ENCODE data around the gene RAP2A. TPM values are rescaled to one million over a fixed set of nuclear protein-coding genes. Genes with fewer than 3 reads are reported as not detected.

RAP2A gene
- total RNA-seq, 1 donor from 2014 or later, result 31.3 TPM

GRCh38 chr13:97422118-97423054, 11.6 kb upstream of the RAP2A start:
- H3K4me1 Mint-ChIP-seq, result no peaks in the 10 kb centered on the region
- DNase-seq (ENCODE audit: low spot score in 2 of 2, unreplicated experiment in 2 of 2), result no peak
- TF ChIP-seq, protein P1, sequence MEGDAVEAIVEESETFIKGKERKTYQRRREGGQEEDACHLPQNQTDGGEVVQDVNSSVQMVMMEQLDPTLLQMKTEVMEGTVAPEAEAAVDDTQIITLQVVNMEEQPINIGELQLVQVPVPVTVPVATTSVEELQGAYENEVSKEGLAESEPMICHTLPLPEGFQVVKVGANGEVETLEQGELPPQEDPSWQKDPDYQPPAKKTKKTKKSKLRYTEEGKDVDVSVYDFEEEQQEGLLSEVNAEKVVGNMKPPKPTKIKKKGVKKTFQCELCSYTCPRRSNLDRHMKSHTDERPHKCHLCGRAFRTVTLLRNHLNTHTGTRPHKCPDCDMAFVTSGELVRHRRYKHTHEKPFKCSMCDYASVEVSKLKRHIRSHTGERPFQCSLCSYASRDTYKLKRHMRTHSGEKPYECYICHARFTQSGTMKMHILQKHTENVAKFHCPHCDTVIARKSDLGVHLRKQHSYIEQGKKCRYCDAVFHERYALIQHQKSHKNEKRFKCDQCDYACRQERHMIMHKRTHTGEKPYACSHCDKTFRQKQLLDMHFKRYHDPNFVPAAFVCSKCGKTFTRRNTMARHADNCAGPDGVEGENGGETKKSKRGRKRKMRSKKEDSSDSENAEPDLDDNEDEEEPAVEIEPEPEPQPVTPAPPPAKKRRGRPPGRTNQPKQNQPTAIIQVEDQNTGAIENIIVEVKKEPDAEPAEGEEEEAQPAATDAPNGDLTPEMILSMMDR (IDR thresholded peaks at IDR 0.05; ENCODE audit: unreplicated experiment), result no peak
- H3K36me3 Mint-ChIP-seq, result no peaks in the 10 kb centered on the region
- H3K27me3 Mint-ChIP-seq (ENCODE audit: low read depth), result no peaks in the 10 kb centered on the region
- no peak overlapping the region for H3K27ac Mint-ChIP-seq
- no peaks in the 10 kb centered on the region for H3K9me3 Mint-ChIP-seq
- H3K4me3 Mint-ChIP-seq, result no peak overlapping the region

- no peak overlapping the region for H3K4me3 Mint-ChIP-seq
- H3K27ac Mint-ChIP-seq, result no peak overlapping the region
- H3K36me3 Mint-ChIP-seq, result no peaks in the 10 kb centered on the region
- H3K4me1 Mint-ChIP-seq, result no peaks in the 10 kb centered on the region
- no peaks in the 10 kb centered on the region for H3K27me3 Mint-ChIP-seq (ENCODE audit: low read depth)
- no peaks in the 10 kb centered on the region for H3K9me3 Mint-ChIP-seq
- TF ChIP-seq, protein P1 (IDR thresholded peaks at IDR 0.05; ENCODE audit: unreplicated experiment), result no peak
- no peak for DNase-seq (ENCODE audit: low spot score in 2 of 2, unreplicated experiment in 2 of 2)
These were observed 10.5 kb upstream of the RAP2A start for GRCh38 chr13:97423300-97424045.

DNA sequence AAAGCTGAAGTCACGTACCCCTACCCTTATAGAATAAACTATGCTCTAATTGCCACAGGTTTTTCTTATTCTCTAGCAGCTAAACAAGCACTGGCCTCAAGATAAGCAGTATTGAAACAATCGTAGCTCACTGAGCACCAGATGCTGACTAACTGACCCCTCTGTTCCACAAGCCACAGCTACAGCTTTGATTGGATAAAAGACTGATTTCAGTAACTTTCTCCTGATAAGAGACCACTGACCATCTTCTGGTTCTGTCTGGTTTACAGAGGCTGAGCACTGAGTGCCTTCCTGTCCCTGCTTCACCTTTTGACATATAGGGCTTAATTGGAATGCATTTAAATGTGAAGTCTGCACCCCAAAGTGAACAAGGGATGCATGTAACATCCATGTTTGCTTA, 8.4 kb upstream of the RAP2A start:
- Mint-ChIP-seq H3K4me3 (no peak overlapping the region), H3K27me3 (ENCODE audit: low read depth) (no peaks in the 10 kb centered on the region), H3K36me3 (no peaks in the 10 kb centered on the region), H3K4me1 (peaks cover 12% of the 10 kb centered on the region), H3K9me3 (no peaks in the 10 kb centered on the region), H3K27ac (no peak overlapping the region)
- TF ChIP-seq, protein P1 (IDR thresholded peaks at IDR 0.05; ENCODE audit: unreplicated experiment), result no peak
- DNase-seq (ENCODE audit: low spot score in 2 of 2, unreplicated experiment in 2 of 2), result no peak

DNA sequence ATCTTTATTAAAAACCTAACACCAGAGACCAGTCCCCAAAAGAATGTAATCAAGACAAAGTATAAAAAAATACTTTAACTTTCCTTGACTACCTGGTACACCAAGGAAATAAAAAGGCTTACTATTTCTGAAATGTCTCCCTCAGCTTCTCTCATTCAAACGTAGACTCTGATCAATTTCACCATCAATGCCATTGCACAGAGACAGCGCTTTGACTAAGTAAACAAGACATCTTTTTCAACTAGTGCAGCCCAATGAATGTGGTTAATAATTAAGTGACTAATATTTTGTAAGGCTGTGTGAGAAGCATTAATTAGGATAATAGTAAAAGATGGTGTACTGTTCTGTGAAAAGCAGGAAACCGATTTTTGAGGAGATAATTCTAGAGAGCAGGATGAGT, 7.3 kb upstream of the RAP2A start:
- TF ChIP-seq, protein P1 (IDR thresholded peaks at IDR 0.05; ENCODE audit: unreplicated experiment), result no peak
- Mint-ChIP-seq H3K36me3 (no peaks in the 10 kb centered on the region), H3K9me3 (no peaks in the 10 kb centered on the region), H3K4me1 (peaks cover 21% of the 10 kb centered on the region), H3K27me3 (ENCODE audit: low read depth) (no peaks in the 10 kb centered on the region), H3K4me3 (no peak overlapping the region), H3K27ac (no peak overlapping the region)
- no peak for DNase-seq (ENCODE audit: low spot score in 2 of 2, unreplicated experiment in 2 of 2)

GRCh38 chr13:97429681-97430081, 4.3 kb upstream of the RAP2A start:
- Mint-ChIP-seq H3K4me3 (no peak overlapping the region), H3K36me3 (no peaks in the 10 kb centered on the region), H3K27ac (no peak overlapping the region), H3K9me3 (no peaks in the 10 kb centered on the region), H3K27me3 (ENCODE audit: low read depth) (no peaks in the 10 kb centered on the region), H3K4me1 (peaks cover 28% of the 10 kb centered on the region)
- TF ChIP-seq, protein P1 (IDR thresholded peaks at IDR 0.05; ENCODE audit: unreplicated experiment), result no peak
- DNase-seq (ENCODE audit: low spot score in 2 of 2, unreplicated experiment in 2 of 2), result no peak

All from mesothelial cell of epicardium (in vitro differentiated cells).